H1 (cell line): ENCODE results near the gene CTNND2. TPM values are rescaled to one million over a fixed set of nuclear protein-coding genes. Genes with fewer than 3 reads are reported as not detected.

ENCODE experiments used
- CTCF ChIA-PET: fragments of 300-600 bp; sonication (Branson Sonifier 250); formaldehyde crosslinking; loops from one replicate; lab custom pipeline; 2021; ENCODE audit not compliant: partially characterized antibody; lab: Charles Lee
- POLR2A ChIA-PET: fragments of 300-600 bp; sonication (Branson Sonifier 250); formaldehyde crosslinking; loops from one replicate; lab custom pipeline; 2021; ENCODE audit warnings: inconsistent platforms; ENCODE audit not compliant: partially characterized antibody; lab: Charles Lee
- DNase-seq, 2 experiments: peaks; one replicate each; pipeline versions ENCODE4 v3.0.0 to v3.0.0-alpha.2; 2010 to 2022; ENCODE audit warnings: low spot score in 2 of 2, low read depth in 1 of 2, mixed read lengths in 1 of 2
- FAIRE-seq: peaks from 2 replicates; lab custom pipeline; 2011; peaks lifted over from hg19 to GRCh38; lab: Jason Lieb, UNC
- H2AFZ ChIP-seq: 2 replicates; pipeline ENCODE4 v1.8.1; 2012; ENCODE audit warnings: low read length, inconsistent platforms
- H2AK5ac ChIP-seq: 2 replicates; pipeline ENCODE4 v1.6.1; 2013; ENCODE audit warnings: low read depth, low read length
- H2BK120ac ChIP-seq: replicated peaks from 2 replicates; pipeline ENCODE3; 2013; ENCODE audit warnings: low read depth, low read length, inconsistent platforms
- H2BK12ac ChIP-seq: 2 replicates; pipeline ENCODE4 v1.6.1; 2013; ENCODE audit warnings: low read depth, low read length
- H2BK15ac ChIP-seq: 2 replicates; pipeline ENCODE4 v1.6.1; 2013; ENCODE audit warnings: low read length
- H2BK20ac ChIP-seq: 2 replicates; pipeline ENCODE4 v1.6.1; 2013; ENCODE audit warnings: low read length
- H2BK5ac ChIP-seq: 2 replicates; pipeline ENCODE4 v1.6.1; 2013; ENCODE audit warnings: low read depth, low read length
- H3K14ac ChIP-seq: 2 replicates; pipeline ENCODE4 v1.6.1; 2013; ENCODE audit warnings: inconsistent platforms; ENCODE audit not compliant: insufficient read length
- H3K18ac ChIP-seq: 2 replicates; pipeline ENCODE4 v1.6.1; 2013; ENCODE audit warnings: low read length; ENCODE audit errors: extremely low read depth
- H3K23ac ChIP-seq: 2 replicates; pipeline ENCODE4 v1.6.1; 2013; ENCODE audit warnings: inconsistent platforms; ENCODE audit not compliant: insufficient read length
- H3K23me2 ChIP-seq: 2 replicates; pipeline ENCODE4 v1.6.1; 2013; ENCODE audit warnings: low read depth, low read length
- H3K27ac ChIP-seq: 2 replicates; pipeline ENCODE4 v1.6.1; 2011; ENCODE audit warnings: low read depth, low read length, inconsistent platforms
- H3K27me3 ChIP-seq, 4 experiments: replicated peaks in 1 of 4; 1 replicate in 1 of 4; 2 replicates in 3 of 4; pipeline versions ENCODE4 v1.6.1 to v1.8.1; 2011 to 2013; ENCODE audit warnings: low read length in 3 of 4, mild to moderate bottlenecking in 3 of 4, inconsistent platforms in 2 of 4, mixed read lengths in 2 of 4, moderate library complexity in 1 of 4; ENCODE audit not compliant: control insufficient read depth in 3 of 4, insufficient read depth in 3 of 4; ENCODE audit errors: extremely low read depth in 1 of 4
- H3K36me3 ChIP-seq, 4 experiments: 2 replicates each; pipeline versions ENCODE4 v1.6.1 to v1.8.1; 2011 to 2013; ENCODE audit warnings: mild to moderate bottlenecking in 4 of 4, low read length in 3 of 4, moderate library complexity in 2 of 4, control low read depth in 1 of 4, inconsistent platforms in 1 of 4; ENCODE audit not compliant: insufficient read depth in 4 of 4, control insufficient read depth in 2 of 4
- H3K4ac ChIP-seq: replicated peaks from 2 replicates; pipeline ENCODE3; 2013; ENCODE audit warnings: low read length, low read depth, mixed read lengths, inconsistent platforms; ENCODE audit not compliant: insufficient read length
- H3K4me1 ChIP-seq, 4 experiments: replicated peaks in 1 of 4; 1 replicate in 1 of 4; 2 replicates in 3 of 4; pipeline versions ENCODE4 v1.6.1 to v1.8.1; 2011 to 2013; ENCODE audit warnings: low read length in 3 of 4, inconsistent platforms in 2 of 4, mixed read lengths in 1 of 4; ENCODE audit not compliant: insufficient read depth in 4 of 4, control insufficient read depth in 3 of 4
- H3K4me2 ChIP-seq, 2 experiments: 2 replicates each; pipeline versions ENCODE4 v1.6.1 to v1.8.1; 2011 to 2013; ENCODE audit warnings: low read depth in 2 of 2, low read length in 2 of 2, control low read depth in 1 of 2, inconsistent platforms in 1 of 2, mild to moderate bottlenecking in 1 of 2; ENCODE audit not compliant: insufficient read depth in 1 of 2
- H3K4me3 ChIP-seq, 4 experiments: fragments of 200-600, 300-600 bp in 1 of 4; sonication (generic), shearing (Covaris generic), sonication (Bioruptor Twin) in 1 of 4; 2 replicates each; pipeline versions ENCODE4 v1.5.1 to v1.8.1; 2011 to 2016; ENCODE audit warnings: low read length in 4 of 4, low read depth in 3 of 4, control low read depth in 2 of 4, inconsistent platforms in 2 of 4, mild to moderate bottlenecking in 2 of 4, mixed read lengths in 1 of 4, moderate library complexity in 1 of 4; ENCODE audit not compliant: insufficient read depth in 2 of 4; ENCODE audit errors: extremely low read depth in 1 of 4
- H3K56ac ChIP-seq: replicated peaks from 2 replicates; pipeline ENCODE3; 2013; ENCODE audit warnings: low read depth, mild to moderate bottlenecking, mixed read lengths, low read length, inconsistent platforms; ENCODE audit not compliant: insufficient read length
- H3K79me1 ChIP-seq: 2 replicates; pipeline ENCODE4 v1.6.1; 2013; ENCODE audit warnings: low read depth, low read length, control low read depth
- H3K79me2 ChIP-seq, 2 experiments: 2 replicates each; pipeline versions ENCODE4 v1.6.1 to v1.8.1; 2012 to 2013; ENCODE audit warnings: low read length in 2 of 2, mild to moderate bottlenecking in 2 of 2, inconsistent platforms in 1 of 2; ENCODE audit not compliant: insufficient read depth in 2 of 2, control insufficient read depth in 1 of 2
- H3K9ac ChIP-seq, 4 experiments: replicated peaks in 1 of 4; 1 replicate in 1 of 4; 2 replicates in 3 of 4; pipeline versions ENCODE4 v1.6.1 to v1.8.1; 2011 to 2013; ENCODE audit warnings: low read depth in 3 of 4, low read length in 3 of 4, control low read depth in 2 of 4, mild to moderate bottlenecking in 2 of 4, moderate library complexity in 2 of 4, inconsistent platforms in 1 of 4; ENCODE audit errors: extremely low read depth in 1 of 4
- H3K9me3 ChIP-seq, 2 experiments: 2 replicates each; pipeline versions ENCODE4 v1.6.1 to v1.8.1; 2012 to 2013; ENCODE audit warnings: mild to moderate bottlenecking in 2 of 2, moderate library complexity in 2 of 2, control low read depth in 1 of 2, inconsistent platforms in 1 of 2, low read depth in 1 of 2, low read length in 1 of 2, mixed read lengths in 1 of 2; ENCODE audit not compliant: insufficient read depth in 2 of 2
- H4K20me1 ChIP-seq, 2 experiments: replicated peaks in 1 of 2; 2 replicates each; pipeline versions ENCODE3 to v1.8.1; 2011 to 2013; ENCODE audit warnings: inconsistent platforms in 2 of 2, low read length in 2 of 2, mild to moderate bottlenecking in 1 of 2; ENCODE audit not compliant: insufficient read depth in 2 of 2, control insufficient read depth in 1 of 2
- H4K5ac ChIP-seq: 2 replicates; pipeline ENCODE4 v1.6.1; 2013; ENCODE audit warnings: low read length, low read depth, mixed read lengths, inconsistent platforms; ENCODE audit not compliant: insufficient read length
- H4K8ac ChIP-seq: 2 replicates; pipeline ENCODE4 v1.8.0; 2013; ENCODE audit warnings: mild to moderate bottlenecking, moderate library complexity, low read length, inconsistent platforms; ENCODE audit not compliant: insufficient read depth; ENCODE audit errors: extremely low read depth
- H4K91ac ChIP-seq: replicated peaks from 2 replicates; pipeline ENCODE3; 2013; ENCODE audit warnings: low read length, mixed read lengths, inconsistent platforms; ENCODE audit not compliant: insufficient read length
- CEBPB ChIP-seq: IDR thresholded peaks from 2 replicates; pipeline ENCODE4 v1.6.1; 2012; ENCODE audit warnings: low read depth, low read length
- CHD2 ChIP-seq: IDR thresholded peaks from 2 replicates; pipeline ENCODE4 v1.6.1; 2012; ENCODE audit warnings: low read length, improper control_type of control experiment
- HDAC6 ChIP-seq: IDR thresholded peaks from one replicate; pipeline ENCODE4 v1.7.1; 2012; ENCODE audit warnings: low read depth, mild to moderate bottlenecking, inconsistent platforms, low read length, moderate library complexity
- MAX ChIP-seq: IDR thresholded peaks from 2 replicates; pipeline ENCODE4 v1.6.1; 2012; ENCODE audit warnings: inconsistent platforms
- NANOG ChIP-seq: IDR thresholded peaks from 2 replicates; pipeline ENCODE4 v1.6.1; 2011; ENCODE audit warnings: low read length, low read depth, mild to moderate bottlenecking, inconsistent platforms; ENCODE audit not compliant: insufficient read depth, poor library complexity, severe bottlenecking
- PHF8 ChIP-seq: fragments of 200-600 bp; sonication (generic); conservative IDR thresholded peaks from 2 replicates; pipeline ENCODE4 v1.7.1; 2012; ENCODE audit warnings: low read depth, mild to moderate bottlenecking, inconsistent platforms, low read length, moderate library complexity
- POLR2A ChIP-seq, 2 experiments: IDR thresholded peaks; 1 replicate in 1 of 2; 2 replicates in 1 of 2; pipeline ENCODE4 v1.6.1; 2011; ENCODE audit warnings: low read depth in 2 of 2, low read length in 2 of 2, mild to moderate bottlenecking in 2 of 2; ENCODE audit errors: control extremely low read depth in 1 of 2
- POLR2AphosphoS5 ChIP-seq: IDR thresholded peaks from 2 replicates; pipeline ENCODE4 v1.6.1; 2011; ENCODE audit warnings: low read depth, low read length
- RBBP5 ChIP-seq: IDR thresholded peaks from 2 replicates; pipeline ENCODE4 v1.7.1; 2012; ENCODE audit warnings: low read depth, mild to moderate bottlenecking, inconsistent platforms, low read length, moderate library complexity, borderline replicate concordance
- SIX5 ChIP-seq: IDR thresholded peaks from 2 replicates; pipeline ENCODE4 v1.6.1; 2011; ENCODE audit warnings: mild to moderate bottlenecking, low read depth, low read length
- SP1 ChIP-seq: IDR thresholded peaks from 2 replicates; pipeline ENCODE4 v1.6.1; 2011; ENCODE audit warnings: low read depth, low read length
- SP4 ChIP-seq: IDR thresholded peaks from 2 replicates; pipeline ENCODE4 v1.6.1; 2012; ENCODE audit warnings: low read length, inconsistent platforms
- SRF ChIP-seq: IDR thresholded peaks from 2 replicates; pipeline ENCODE4 v1.6.1; 2011; ENCODE audit warnings: mild to moderate bottlenecking, low read depth, low read length, moderate library complexity
- TAF1 ChIP-seq: IDR thresholded peaks from 2 replicates; pipeline ENCODE4 v1.6.1; 2011; ENCODE audit warnings: mild to moderate bottlenecking, low read depth, low read length
- TCF12 ChIP-seq: IDR thresholded peaks from 2 replicates; pipeline ENCODE4 v1.6.1; 2011; ENCODE audit warnings: low read depth, mild to moderate bottlenecking, low read length
- YY1 ChIP-seq: IDR thresholded peaks from 2 replicates; pipeline ENCODE4 v1.6.1; 2011; ENCODE audit warnings: low read depth, mild to moderate bottlenecking, low read length
- WGBS, 2 experiments: shearing (Covaris generic) in 1 of 2; methylation state at CpG; one replicate each; pipeline versions ENCODE4 v1.1.6 to v1.1.7; 2013 to 2015; ENCODE audit warnings: low lambda C conversion rate in 2 of 2, mixed read lengths in 2 of 2, inconsistent platforms in 1 of 2, low coverage in 1 of 2, missing lambda C conversion rate in 1 of 2; ENCODE audit not compliant: insufficient replicate concordance in 2 of 2, insufficient coverage in 1 of 2, insufficient read length in 1 of 2; ENCODE audit errors: extremely low coverage in 1 of 2, missing lambda C conversion rate in 1 of 2; 5-methylcytosine and 5-hydroxymethylcytosine counted together
- polyA plus RNA-seq, 7 experiments: library from polyadenylated mRNA; depleted of rRNA in 3 of 7; stranded (reverse) in 5 of 7; unstranded in 2 of 7; fragments of >200 nt in 5 of 7; fragments of 200-250 nt in 2 of 7; gene quantifications; 1 replicate in 5 of 7; 2 replicates in 1 of 7; 4 replicates in 1 of 7; pipeline versions ENCODE4 v1.2.1 to v1.2.3, GENCODE V29; 2011 to 2013; ENCODE audit warnings: missing spikeins in 2 of 7, mixed read lengths in 2 of 7
- total RNA-seq: library from RNA; stranded (reverse); fragmentation: NEBNext Ultra II Directional; extraction: Animal tissue kit (Norgen Biotek cat#: 25700); gene quantifications from 2 replicates; pipeline ENCODE4 v1.2.1, GENCODE V29; 2021

Gene CTNND2
- total and polyA plus RNA-seq, 2 of the 8 experiments (the other 6 are each of a cell fraction or from before 2014, with no cell fraction given) = 7.4 to 14.2 TPM

- no peak overlapping the region for H3K9ac ChIP-seq
- no peak overlapping the region for H4K5ac ChIP-seq
- H3K79me1 ChIP-seq = no peaks in the 10 kb centered on the region
- H3K79me2 ChIP-seq = no peaks in the 10 kb centered on the region
- no peaks in the 10 kb centered on the region for H3K9me3 ChIP-seq
- H3K23me2 ChIP-seq = no peaks in the 10 kb centered on the region
- ChIA-PET POLR2A (no interaction called here), CTCF (interaction anchor here (1.6 kb wide), 1 partner anchor 21 kb away, joined by 3 read pairs; no protein-coding TSS in a partner anchor)
- no peak overlapping the region for H2AK5ac ChIP-seq
- H3K23ac ChIP-seq = no peak overlapping the region
- 0 out of 4 replicates have a peak overlapping the region, but pooled peaks of 1 of the 2 experiments have one; percentile 2 for H3K4me2 ChIP-seq
- no peak overlapping the region for H2BK5ac ChIP-seq
- no peak overlapping the region for H3K27ac ChIP-seq
- no peak overlapping the region for H4K91ac ChIP-seq
- peaks cover 0 to 6% (median 3%) of the 10 kb centered on the region in 4 experiments; a peak in 2 of 7 replicates for H3K4me1 ChIP-seq
- H3K18ac ChIP-seq = no peak overlapping the region
- no peak overlapping the region for H2AFZ ChIP-seq
- H3K56ac ChIP-seq = no peak overlapping the region
- no peaks in the 10 kb centered on the region for H3K27me3 ChIP-seq
- 82% methylated on average over 2 of the region's 2 CpGs; no CpG with 5 or more reads in 1 of the 2 experiments for WGBS, 2 experiments
- H3K4me3 ChIP-seq = no peak overlapping the region
- 0 out of 2 replicates have a peak overlapping the region, but pooled peaks have one; percentile 55 for H2BK12ac ChIP-seq
- no peak for TF ChIP-seq MAX
- no peak for TF ChIP-seq SIX5
- TF ChIP-seq POLR2AphosphoS5 = no peak
- no peak for TF ChIP-seq CEBPB
- TF ChIP-seq TCF12 = no peak
- TF ChIP-seq TAF1 = no peak
- no peak for TF ChIP-seq SRF
- no peak for TF ChIP-seq SP1
- TF ChIP-seq RBBP5 = no peak
- no peak for TF ChIP-seq SP4
- no peak for TF ChIP-seq PHF8
- TF ChIP-seq HDAC6 = no peak
- no peak for TF ChIP-seq YY1
- TF ChIP-seq NANOG = no peak
- no peak for TF ChIP-seq POLR2A (IDR thresholded peaks at IDR 0.05; ENCODE audit: control extremely low read depth in 1 of 2, low read depth in 2 of 2, low read length in 2 of 2)
- TF ChIP-seq CHD2 = no peak
- FAIRE-seq (no peak), DNase-seq (no peak)
- no peak overlapping the region for H3K14ac ChIP-seq
- H4K8ac ChIP-seq = no peak overlapping the region
- no peak overlapping the region for H2BK20ac ChIP-seq
- no peak overlapping the region for H3K4ac ChIP-seq
- H4K20me1 ChIP-seq = no peaks in the 10 kb centered on the region
- no peak overlapping the region for H2BK15ac ChIP-seq
- no peak overlapping the region for H2BK120ac ChIP-seq
- no peaks in the 10 kb centered on the region for H3K36me3 ChIP-seq
These were observed 52.8 kb downstream of the CTNND2 start for GRCh38 chr5:11851416-11851815.
